OCI-LY7 (cell line): Measurements from ENCODE around the gene NPDC1.

Experiments
- CTCF ChIP-seq: fragments of 200-600 bp; sonication (generic); conservative IDR thresholded peaks from 2 replicates; pipeline ENCODE4 v1.5.1; 2014; ENCODE audit warnings: mild to moderate bottlenecking, antibody characterized with exemption, low read length, moderate library complexity, mixed read lengths
- EZH2phosphoT487 ChIP-seq: fragments of 200-600 bp; sonication (generic); IDR thresholded peaks from 2 replicates; pipeline ENCODE4 v1.6.1; 2018; ENCODE audit warnings: low read depth, borderline replicate concordance, mild to moderate bottlenecking, mixed run types, antibody characterized with exemption, low read length, moderate library complexity, mixed read lengths

GRCh38 chr9:137045294-137046087 is 486 bp downstream of the NPDC1 start:
- TF ChIP-seq CTCF = no peak
- TF ChIP-seq EZH2phosphoT487 = 0 out of 2 replicates have a peak, but pooled peaks have one; percentile 69
